HG03457 (cell line): ENCODE data around the gene OR11G2.
"Not testable (repeated sequence)": the region's sequence is repeated elsewhere in the genome, so short reads cannot be mapped to it uniquely, and the experiment has no call there.

Experiments used
- ATAC-seq: cut with Tn5 transposase; IDR thresholded peaks from one replicate; pipeline ENCODE4 v1.9.1; 2021; ENCODE audit warnings: moderate number of reproducible peaks; ENCODE audit not compliant: unreplicated experiment

The OR11G2 gene

DNA sequence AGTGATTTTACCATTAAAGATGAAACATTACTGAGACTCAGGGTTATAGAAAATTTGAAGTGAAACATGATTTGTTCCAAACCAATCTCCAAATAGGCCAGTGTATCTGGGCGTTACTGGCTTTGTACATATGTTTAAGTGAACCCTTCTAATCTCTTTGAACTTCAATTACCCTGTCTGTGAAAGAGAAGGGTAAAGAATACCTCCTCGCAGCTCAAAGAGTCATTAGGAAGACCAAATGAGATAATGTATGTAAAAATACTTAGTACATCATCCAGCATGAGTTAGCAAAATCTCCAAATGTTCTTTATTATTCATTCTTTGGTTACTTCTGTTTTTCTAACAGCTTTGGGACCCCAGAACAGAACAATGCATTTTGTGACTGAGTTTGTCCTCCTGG lies 32.7 kb downstream of the OR11G2 start, which contains the start of gene OR11H6:
Gene OR11H6, plus strand, starts transcription at position 301 of the 400 bp plus-strand sequence. Its CDS starts 0 bp downstream, at position 301.
- ATAC-seq: no peak

DNA sequence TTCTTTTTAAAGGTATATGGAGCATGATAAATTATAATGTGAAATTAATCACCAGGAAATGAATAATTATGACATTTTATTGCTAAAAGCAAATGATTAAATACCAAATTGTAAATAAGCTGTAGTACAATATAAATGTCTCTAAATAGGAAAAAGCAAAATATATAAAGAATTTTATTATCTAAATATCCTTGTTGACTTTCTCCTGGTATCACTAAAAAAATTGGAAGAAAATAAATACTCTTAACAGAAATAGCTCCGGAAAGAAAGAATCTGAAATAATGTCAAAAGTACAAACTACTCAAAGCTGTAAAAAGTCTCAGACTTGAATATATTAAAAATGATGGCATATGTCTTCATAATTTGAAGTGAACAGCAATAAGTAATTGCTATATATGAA lies 38.0 kb downstream of the OR11G2 start, which contains the start of gene OR11H7:
Gene OR11H7, plus strand, starts transcription at position 301 of the 400 bp plus-strand sequence.
- ATAC-seq: no peak

DNA sequence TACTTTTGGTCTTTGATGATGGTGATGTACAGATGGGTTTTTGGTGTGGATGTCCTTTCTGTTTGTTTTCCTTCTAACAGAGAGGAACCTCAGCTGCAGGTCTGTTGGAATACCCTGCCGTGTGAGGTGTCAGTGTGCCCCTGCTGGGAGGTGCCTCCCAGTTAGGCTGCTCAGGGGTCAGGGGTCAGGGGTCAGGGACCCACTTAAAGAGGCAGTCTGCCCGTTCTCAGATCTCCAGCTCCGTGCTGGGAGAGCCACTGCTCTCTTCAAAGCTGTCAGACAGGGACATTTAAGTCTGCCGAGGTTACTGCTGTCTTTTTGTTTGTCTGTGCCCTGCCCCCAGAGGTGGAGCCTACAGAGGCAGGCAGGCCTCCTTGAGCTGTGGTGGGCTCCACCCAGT lies 44.7 kb downstream of the OR11G2 start:
- ATAC-seq: not testable (repeated sequence)

DNA sequence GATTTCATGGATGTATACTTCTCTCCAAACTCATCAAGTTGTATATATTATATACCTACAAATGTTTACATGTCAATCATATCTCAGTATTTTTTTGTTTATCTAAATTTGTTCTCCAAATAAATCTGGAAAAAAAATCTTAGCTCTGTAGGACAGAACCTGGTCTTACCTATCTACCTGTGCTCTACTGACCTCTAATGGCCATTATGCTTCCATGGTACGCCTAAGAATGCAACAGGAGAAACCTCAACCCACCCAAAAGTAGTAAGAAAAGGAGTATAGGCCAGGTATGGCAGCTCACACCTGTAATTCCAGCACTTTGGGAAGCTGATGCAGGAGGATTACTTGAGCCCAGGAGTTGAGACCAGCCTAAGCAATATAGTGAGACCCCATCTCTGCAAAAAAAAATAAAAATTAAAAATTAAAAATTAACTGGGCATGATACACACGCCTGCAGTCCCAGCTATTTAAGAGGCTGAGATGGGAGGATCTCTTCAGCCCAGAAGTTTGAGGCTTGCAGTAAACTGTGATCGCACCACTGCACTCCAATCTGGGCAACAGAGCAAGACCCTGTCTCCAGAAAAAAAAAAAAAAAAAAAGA lies 57.0 kb downstream of the OR11G2 start:
- no peak for ATAC-seq
